A549 (cell line): Measurements from ENCODE around the gene SERPINA4. TPM values are rescaled to one million over a fixed set of nuclear protein-coding genes. Genes with fewer than 3 reads are reported as not detected.
"Not testable (repeated sequence)": the region's sequence is repeated elsewhere in the genome, so short reads cannot be mapped to it uniquely, and the experiment has no call there.

Source experiments
- ATAC-seq, 2 experiments: fragments of 200-7000 bp in 1 of 2; fragments of >200 bp in 1 of 2; cut with Nextera tagmentation in 1 of 2; cut with Tn5 transposase in 1 of 2; 3 replicates each; pipeline versions ENCODE4 v1.8.0 to v1.9.1; 2018 to 2020; ENCODE audit warnings: mild to moderate bottlenecking in 1 of 2, moderate library complexity in 1 of 2
- CTCF ChIA-PET: fragments of 300-600 bp; sonication (Branson Sonifier 250); formaldehyde crosslinking; extraction: SDS; loops from one replicate; lab custom pipeline; 2021; ENCODE audit warnings: antibody characterized with exemption, inconsistent platforms; lab: Yijun Ruan, JAX
- POLR2A ChIA-PET: fragments of 350-600 bp; formaldehyde crosslinking; extraction: SDS; loops from one replicate; lab custom pipeline; 2021; ENCODE audit warnings: antibody characterized with exemption, inconsistent platforms; lab: Yijun Ruan, JAX
- DNase-seq, 2 experiments: peaks; one replicate each; pipeline versions ENCODE4 v3.0.0 to v3.0.0-alpha.2; 2011 to 2016; ENCODE audit warnings: low read depth in 1 of 2, low spot score in 1 of 2
- FAIRE-seq: peaks from 2 replicates; lab custom pipeline; 2011; peaks lifted over from hg19 to GRCh38; lab: Jason Lieb, UNC
- H3K27ac ChIP-seq, 2 experiments: fragments of >200 bp; sonication (Bioruptor Twin); formaldehyde crosslinking; 3 replicates each; pipeline ENCODE4 v1.5.1; 2016 to 2017
- H3K4me1 ChIP-seq: fragments of >200 bp; sonication (Bioruptor Twin); formaldehyde crosslinking; 3 replicates; pipeline ENCODE4 v1.6.1; 2016
- H3K4me2 ChIP-seq: fragments of >200 bp; sonication (Bioruptor Twin); formaldehyde crosslinking; 3 replicates; pipeline ENCODE4 v1.6.1; 2016
- H3K4me3 ChIP-seq: fragments of >200 bp; sonication (Bioruptor Twin); formaldehyde crosslinking; 3 replicates; pipeline ENCODE4 v1.5.1; 2016
- H3K9me3 ChIP-seq: fragments of >200 bp; sonication (Bioruptor Twin); formaldehyde crosslinking; 3 replicates; pipeline ENCODE4 v1.6.1; 2016
- BCL3 ChIP-seq: fragments of >200 bp; sonication (Bioruptor Twin); formaldehyde crosslinking; IDR thresholded peaks from 3 replicates; pipeline ENCODE4 v1.6.1; 2016
- CHD4 ChIP-seq: fragments of 200-600 bp; sonication (generic); IDR thresholded peaks from 2 replicates; pipeline ENCODE4 v1.6.1; 2016; ENCODE audit warnings: antibody characterized with exemption, mild to moderate bottlenecking, borderline replicate concordance
- EHF ChIP-seq: fragments of 250-450 bp; sonication (Bioruptor Pico); IDR thresholded peaks from 2 replicates; pipeline ENCODE4 v1.5.0; 2020; ENCODE audit warnings: mild to moderate bottlenecking
- EHMT2 ChIP-seq: fragments of 200-600 bp; sonication (generic); IDR thresholded peaks from 2 replicates; pipeline ENCODE4 v1.6.1; 2016; ENCODE audit warnings: antibody characterized with exemption, low read depth, mild to moderate bottlenecking, moderate library complexity
- EP300 ChIP-seq, 2 experiments: fragments of >200 bp; sonication (Bioruptor Twin); formaldehyde crosslinking; IDR thresholded peaks; 2 replicates in 1 of 2; 3 replicates in 1 of 2; pipeline ENCODE4 v1.6.1; 2016 to 2017
- FOSB ChIP-seq: fragments of 250-450 bp; sonication (Bioruptor Pico); IDR thresholded peaks from 2 replicates; pipeline ENCODE4 v1.5.0; 2020; ENCODE audit warnings: mild to moderate bottlenecking, moderate library complexity
- FOSL2 ChIP-seq, 2 experiments: fragments of 450-650 bp in 1 of 2; fragments of >200 bp in 1 of 2; sonication (Bioruptor Twin) in 1 of 2; formaldehyde crosslinking; IDR thresholded peaks; 2 replicates each; pipeline versions ENCODE4 v1.5.0 to v1.6.1; 2016 to 2020; ENCODE audit warnings: mild to moderate bottlenecking in 1 of 2, moderate library complexity in 1 of 2
- HDAC2 ChIP-seq: fragments of 200-600 bp; sonication (generic); IDR thresholded peaks from 2 replicates; pipeline ENCODE4 v1.6.1; 2016
- JUNB ChIP-seq: fragments of >200 bp; sonication (Bioruptor Twin); formaldehyde crosslinking; IDR thresholded peaks from 2 replicates; pipeline ENCODE4 v1.6.1; 2016
- MAFK ChIP-seq: fragments of 450-650 bp; IDR thresholded peaks from 2 replicates; pipeline ENCODE4 v1.6.1; 2014; ENCODE audit not compliant: partially characterized antibody
- MAZ ChIP-seq: fragments of 150-350 bp; IDR thresholded peaks from 2 replicates; pipeline ENCODE4 v1.6.1; 2014; ENCODE audit warnings: antibody characterized with exemption, low read depth, low read length, borderline replicate concordance
- NPAS2 ChIP-seq: fragments of 250-450 bp; sonication (Bioruptor Pico); IDR thresholded peaks from 2 replicates; pipeline ENCODE4 v1.8.0; 2022; ENCODE audit warnings: mild to moderate bottlenecking, moderate library complexity, borderline replicate concordance
- PHF8 ChIP-seq: fragments of 200-600 bp; sonication (generic); IDR thresholded peaks from 2 replicates; pipeline ENCODE4 v1.6.1; 2016; ENCODE audit warnings: low read depth, mild to moderate bottlenecking, antibody characterized with exemption, moderate library complexity, borderline replicate concordance
- POLR2A ChIP-seq: IDR thresholded peaks from 2 replicates; pipeline ENCODE4 v1.6.1; 2012; ENCODE audit warnings: mild to moderate bottlenecking, low read length
- POLR2AphosphoS2 ChIP-seq: conservative IDR thresholded peaks from 2 replicates; pipeline ENCODE4 v1.6.1; 2012; ENCODE audit warnings: low read length, improper control_type of control experiment, inconsistent platforms
- RARB ChIP-seq: fragments of 250-450 bp; sonication (Bioruptor Pico); IDR thresholded peaks from 2 replicates; pipeline ENCODE4 v1.8.0; 2021; ENCODE audit warnings: mild to moderate bottlenecking, moderate library complexity
- RCOR1 ChIP-seq: fragments of 150-350 bp; IDR thresholded peaks from 2 replicates; pipeline ENCODE4 v1.6.1; 2014; ENCODE audit warnings: antibody characterized with exemption, low read length, low read depth
- SREBF2 ChIP-seq: fragments of 450-650 bp; IDR thresholded peaks from 2 replicates; pipeline ENCODE4 v1.6.1; 2014; ENCODE audit warnings: mild to moderate bottlenecking, moderate library complexity
- TP53 ChIP-seq: fragments of 250-450 bp; sonication (Bioruptor Pico); IDR thresholded peaks from 2 replicates; pipeline ENCODE4 v1.5.0; 2021; ENCODE audit warnings: mild to moderate bottlenecking, moderate library complexity
- ZSCAN20 ChIP-seq: fragments of 250-450 bp; sonication (Bioruptor Pico); IDR thresholded peaks from 2 replicates; pipeline ENCODE4 v1.8.0; 2022; ENCODE audit warnings: mild to moderate bottlenecking, moderate library complexity
- WGBS: methylation state at CpG from one replicate; pipeline ENCODE4 v1.1.6; 2017; ENCODE audit errors: missing lambda C conversion rate; 5-methylcytosine and 5-hydroxymethylcytosine counted together
- polyA plus RNA-seq, 4 experiments: library from polyadenylated mRNA; depleted of rRNA in 3 of 4; stranded (reverse); fragments of >200 nt; fragmentation: RNase III in 1 of 4; extraction: RNeasy Plus Mini Kit Qiagen cat#74134 plus additional on column Dnase treatment in 1 of 4; gene quantifications; 2 replicates in 3 of 4; 3 replicates in 1 of 4; pipeline ENCODE4 v1.2.3, GENCODE V29; 2011 to 2017
- TF ChIP-seq, protein P1 (sequence below): fragments of 200-600 bp; sonication (generic); IDR thresholded peaks from 2 replicates; pipeline ENCODE4 v1.6.1; 2016; ENCODE audit warnings: antibody characterized with exemption, mild to moderate bottlenecking, moderate library complexity

Gene SERPINA4
- polyA plus RNA-seq, 2 of the 4 experiments (the other 2 are of a cell fraction): 0.08 TPM; not detected in 1

DNA sequence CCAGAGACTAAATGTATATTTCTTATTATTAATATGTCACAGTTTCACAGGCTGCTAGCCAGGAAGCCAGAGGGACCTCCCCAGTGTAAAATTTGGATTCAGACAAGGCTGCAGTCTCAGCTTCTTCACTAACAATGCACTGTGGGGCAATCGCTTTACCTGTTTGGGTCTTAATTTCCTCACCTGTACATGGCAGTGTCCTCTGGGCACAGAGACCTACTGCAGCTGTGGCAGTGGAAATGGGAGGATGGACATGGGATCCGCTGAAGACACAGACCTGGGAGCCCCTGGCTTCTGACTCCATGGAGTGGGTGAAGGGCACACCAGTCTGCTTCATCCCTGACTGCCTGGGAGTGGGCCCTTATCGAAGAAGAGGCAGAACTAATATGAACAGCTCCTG, 13.1 kb downstream of the SERPINA4 start:
- 49% methylated on average over 3 of the region's 3 CpGs for WGBS
- no peak for TF ChIP-seq FOSL2 (IDR thresholded peaks at IDR 0.05)
- no peak for TF ChIP-seq FOSL2 (CRISPR knock-in tag; IDR thresholded peaks at IDR 0.05)
- no peak for TF ChIP-seq SREBF2
- no peak for TF ChIP-seq NPAS2 (CRISPR knock-in tag)
- no peak for TF ChIP-seq EHMT2
- Histone ChIP-seq H3K9me3 (no peaks in the 10 kb centered on the region), H3K4me2 (no peak overlapping the region), H3K4me3 (no peak overlapping the region), H3K27ac (no peak overlapping the region), H3K4me1 (no peaks in the 10 kb centered on the region)
- FAIRE-seq (no peak), ATAC-seq (no peak), DNase-seq (no peak)
- POLR2A ChIA-PET: no interaction called here
- CTCF ChIA-PET: interaction anchor here (1.9 to 2.2 kb wide), 2 partner anchors 9 to 26 kb away, joined by 6 to 10 read pairs; no protein-coding TSS in a partner anchor

DNA sequence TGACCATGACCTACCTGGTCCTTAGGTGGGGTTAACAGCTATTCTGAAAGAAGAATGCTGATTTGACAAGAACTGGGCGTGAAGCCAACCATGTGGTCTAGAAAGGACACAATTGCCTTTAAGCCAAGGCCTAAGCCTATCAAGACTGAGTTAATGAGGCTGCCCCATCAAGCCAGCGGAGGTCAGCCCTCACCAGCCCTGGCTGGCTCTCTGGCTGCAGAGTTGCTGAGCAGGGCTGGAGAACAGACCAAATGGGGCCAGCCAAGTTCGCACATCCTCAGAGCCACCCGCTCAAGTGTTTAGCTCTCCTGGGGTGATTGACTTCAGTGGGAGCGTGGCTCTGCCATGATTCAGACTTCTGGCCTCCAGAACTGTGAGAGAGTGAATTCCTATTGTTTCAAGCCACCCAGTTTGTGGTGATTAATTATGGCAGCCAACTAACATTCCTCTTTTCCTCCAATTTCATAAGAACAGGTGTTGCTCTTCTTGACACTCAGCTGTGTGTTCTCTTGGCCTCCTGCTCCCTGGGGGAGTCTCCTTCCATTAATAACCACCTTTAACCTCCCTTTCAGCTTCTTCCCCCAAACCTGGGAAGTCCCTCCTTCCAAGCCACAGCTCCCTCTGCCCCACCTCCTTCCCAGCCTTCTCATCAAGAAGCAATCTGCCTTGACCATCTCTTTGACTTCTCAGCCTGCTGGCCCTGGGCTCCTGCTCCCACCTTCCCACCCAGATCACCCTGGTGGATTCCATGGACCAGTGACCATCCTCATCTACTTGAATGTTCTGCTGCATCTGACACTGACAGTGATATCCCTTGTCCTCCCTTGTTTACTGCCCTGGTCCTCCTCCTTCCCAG, 14.7 kb downstream of the SERPINA4 start:
- no peak overlapping the region for H3K4me3 ChIP-seq
- CTCF ChIA-PET: interaction anchor here (1.2 to 1.9 kb wide), 3 partner anchors 12 to 27 kb away, joined by 3 to 6 read pairs (median 3); no protein-coding TSS in a partner anchor
- TF ChIP-seq, protein P1, sequence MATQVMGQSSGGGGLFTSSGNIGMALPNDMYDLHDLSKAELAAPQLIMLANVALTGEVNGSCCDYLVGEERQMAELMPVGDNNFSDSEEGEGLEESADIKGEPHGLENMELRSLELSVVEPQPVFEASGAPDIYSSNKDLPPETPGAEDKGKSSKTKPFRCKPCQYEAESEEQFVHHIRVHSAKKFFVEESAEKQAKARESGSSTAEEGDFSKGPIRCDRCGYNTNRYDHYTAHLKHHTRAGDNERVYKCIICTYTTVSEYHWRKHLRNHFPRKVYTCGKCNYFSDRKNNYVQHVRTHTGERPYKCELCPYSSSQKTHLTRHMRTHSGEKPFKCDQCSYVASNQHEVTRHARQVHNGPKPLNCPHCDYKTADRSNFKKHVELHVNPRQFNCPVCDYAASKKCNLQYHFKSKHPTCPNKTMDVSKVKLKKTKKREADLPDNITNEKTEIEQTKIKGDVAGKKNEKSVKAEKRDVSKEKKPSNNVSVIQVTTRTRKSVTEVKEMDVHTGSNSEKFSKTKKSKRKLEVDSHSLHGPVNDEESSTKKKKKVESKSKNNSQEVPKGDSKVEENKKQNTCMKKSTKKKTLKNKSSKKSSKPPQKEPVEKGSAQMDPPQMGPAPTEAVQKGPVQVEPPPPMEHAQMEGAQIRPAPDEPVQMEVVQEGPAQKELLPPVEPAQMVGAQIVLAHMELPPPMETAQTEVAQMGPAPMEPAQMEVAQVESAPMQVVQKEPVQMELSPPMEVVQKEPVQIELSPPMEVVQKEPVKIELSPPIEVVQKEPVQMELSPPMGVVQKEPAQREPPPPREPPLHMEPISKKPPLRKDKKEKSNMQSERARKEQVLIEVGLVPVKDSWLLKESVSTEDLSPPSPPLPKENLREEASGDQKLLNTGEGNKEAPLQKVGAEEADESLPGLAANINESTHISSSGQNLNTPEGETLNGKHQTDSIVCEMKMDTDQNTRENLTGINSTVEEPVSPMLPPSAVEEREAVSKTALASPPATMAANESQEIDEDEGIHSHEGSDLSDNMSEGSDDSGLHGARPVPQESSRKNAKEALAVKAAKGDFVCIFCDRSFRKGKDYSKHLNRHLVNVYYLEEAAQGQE: no peak
- TF ChIP-seq CHD4 (no peak), MAFK (peak; percentile 61), PHF8 (no peak), HDAC2 (no peak), EHF (CRISPR knock-in tag) (no peak), FOSB (CRISPR knock-in tag) (no peak)
- TF ChIP-seq, all 56 proteins: peak for 1
- POLR2A ChIA-PET: no interaction called here
- DNase-seq (no peak), FAIRE-seq (no peak), ATAC-seq (no peak)
- Histone ChIP-seq H3K4me2 (no peak overlapping the region), H3K9me3 (no peaks in the 10 kb centered on the region), H3K27ac (no peak overlapping the region), H3K4me1 (no peaks in the 10 kb centered on the region)
- 86% methylated on average over 3 of the region's 5 CpGs for WGBS

DNA sequence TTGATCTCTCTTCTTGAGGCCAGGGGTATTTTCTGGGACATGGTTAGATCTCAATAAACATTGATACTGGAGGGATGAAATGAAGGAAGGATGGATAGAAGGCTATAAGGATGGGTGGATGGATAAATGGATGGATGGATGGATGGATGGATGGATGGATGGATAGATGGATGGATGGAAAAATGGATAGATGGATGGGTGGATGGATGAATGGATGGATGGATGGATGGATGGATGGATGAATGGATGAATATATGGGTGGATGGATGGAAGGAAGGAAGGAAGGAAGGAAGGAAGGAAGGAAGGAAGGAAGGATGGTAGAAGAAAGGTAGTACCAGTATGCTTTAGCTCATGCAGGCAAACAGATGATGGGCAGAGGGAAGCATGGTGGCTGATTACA, 16.2 kb downstream of the SERPINA4 start:
- H3K4me3 ChIP-seq, POLR2A ChIA-PET, ATAC-seq, H3K9me3 ChIP-seq, H3K4me1 ChIP-seq, DNase-seq, H3K4me2 ChIP-seq, H3K27ac ChIP-seq, FAIRE-seq: not testable (repeated sequence)
- CTCF ChIA-PET: interaction anchor here (1.3 kb wide), 1 partner anchor 11 kb away, joined by 3 read pairs; no protein-coding TSS in a partner anchor

GRCh38 chr14:94578712-94579111, 17.5 kb downstream of the SERPINA4 start:
- FAIRE-seq: no peak
- 31% methylated on average over 6 of the region's 6 CpGs for WGBS
- Histone ChIP-seq H3K27ac (no peak overlapping the region), H3K4me3 (no peak overlapping the region), H3K4me1 (no peaks in the 10 kb centered on the region), H3K9me3 (no peaks in the 10 kb centered on the region)
- TF ChIP-seq ZSCAN20 (CRISPR knock-in tag) (no peak), MAZ (no peak), SREBF2 (no peak), RCOR1 (no peak), TP53 (CRISPR knock-in tag) (no peak), RARB (CRISPR knock-in tag) (no peak), POLR2AphosphoS2 (no peak), BCL3 (no peak), EP300 (IDR thresholded peaks at IDR 0.05) (no peak), FOSB (CRISPR knock-in tag) (no peak), JUNB (no peak), POLR2A (no peak), HDAC2 (no peak)
- TF ChIP-seq, all 56 proteins: peak for 0
- CTCF ChIA-PET: interaction anchor here (1.0 kb wide), 1 partner anchor 15 kb away, joined by 3 read pairs; no protein-coding TSS in a partner anchor
- ATAC-seq: no peak
- no peak overlapping the region for H3K4me2 ChIP-seq
- no peak for DNase-seq
- POLR2A ChIA-PET: no interaction called here
